Ramos (cell line): ENCODE data around the gene SLC35C1.
"Not testable (repeated sequence)": the region's sequence is repeated elsewhere in the genome, so short reads cannot be mapped to it uniquely, and the experiment has no call there.

ENCODE experiments used
- in situ Hi-C: fragments of 300-500 bp; cut with MboI; formaldehyde crosslinking; loops from one replicate; pipeline ENCODE4 v1.14.3; 2022; ENCODE audit warnings: low sequenced_read_pairs; ENCODE audit not compliant: unreplicated experiment

The SLC35C1 gene

DNA sequence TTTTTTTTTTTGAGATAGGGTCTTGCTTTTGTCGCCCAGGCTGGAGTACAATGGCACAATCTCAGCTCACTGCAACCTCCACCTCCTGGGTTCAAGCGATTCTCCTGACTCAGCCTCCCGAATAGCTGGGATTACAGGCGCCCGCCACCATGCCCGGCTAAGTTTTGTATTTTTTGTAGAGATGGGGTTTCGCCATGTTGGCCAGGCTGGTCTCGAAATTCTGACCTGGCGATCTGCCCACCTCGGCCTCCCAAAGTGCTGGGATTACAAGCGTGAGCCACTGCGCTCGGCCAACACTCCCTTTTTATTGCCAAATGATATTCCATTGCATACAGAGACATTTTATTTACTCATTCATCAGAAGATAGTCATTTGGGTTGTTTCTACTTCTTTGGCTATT is 35.3 kb downstream of the SLC35C1 start:
- in situ Hi-C loops = not testable (repeated sequence)

DNA sequence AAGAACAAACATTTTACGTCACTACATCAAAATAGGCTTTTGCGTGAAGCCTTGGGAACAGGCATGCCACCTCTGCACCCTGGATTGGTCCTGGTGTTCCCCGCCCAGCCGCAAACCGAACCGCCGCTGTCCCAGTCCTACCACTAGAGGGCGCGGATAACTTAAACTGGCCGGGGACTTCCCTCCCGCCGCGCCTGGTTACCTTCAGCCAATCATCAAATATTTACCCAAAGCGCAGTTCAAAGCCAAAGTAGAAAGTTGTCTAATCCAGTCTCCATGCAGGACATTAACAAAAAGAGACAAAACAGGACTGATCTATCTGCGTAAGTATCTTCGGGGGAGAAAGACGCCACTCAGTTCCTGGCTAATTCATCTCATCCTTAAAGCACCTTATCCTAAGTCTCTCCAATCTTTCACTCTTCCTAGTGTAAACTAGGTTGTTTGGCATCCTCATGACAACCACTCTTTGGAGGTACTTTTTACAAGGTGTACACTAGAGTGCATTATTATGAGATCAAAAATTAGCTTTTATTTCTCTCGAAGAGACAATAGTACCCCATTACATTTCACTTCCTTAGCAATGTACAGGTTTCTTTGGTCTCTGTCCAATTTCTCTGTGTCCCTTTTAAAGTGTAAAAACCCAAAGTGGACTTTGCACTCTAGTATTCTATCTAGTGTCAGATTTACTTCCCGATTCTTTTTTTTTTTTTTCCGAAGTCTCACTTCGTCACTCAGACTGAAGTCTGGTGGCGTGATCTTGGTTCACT is 38.4 kb downstream of the SLC35C1 start:
- in situ Hi-C loops = no loop called here

DNA sequence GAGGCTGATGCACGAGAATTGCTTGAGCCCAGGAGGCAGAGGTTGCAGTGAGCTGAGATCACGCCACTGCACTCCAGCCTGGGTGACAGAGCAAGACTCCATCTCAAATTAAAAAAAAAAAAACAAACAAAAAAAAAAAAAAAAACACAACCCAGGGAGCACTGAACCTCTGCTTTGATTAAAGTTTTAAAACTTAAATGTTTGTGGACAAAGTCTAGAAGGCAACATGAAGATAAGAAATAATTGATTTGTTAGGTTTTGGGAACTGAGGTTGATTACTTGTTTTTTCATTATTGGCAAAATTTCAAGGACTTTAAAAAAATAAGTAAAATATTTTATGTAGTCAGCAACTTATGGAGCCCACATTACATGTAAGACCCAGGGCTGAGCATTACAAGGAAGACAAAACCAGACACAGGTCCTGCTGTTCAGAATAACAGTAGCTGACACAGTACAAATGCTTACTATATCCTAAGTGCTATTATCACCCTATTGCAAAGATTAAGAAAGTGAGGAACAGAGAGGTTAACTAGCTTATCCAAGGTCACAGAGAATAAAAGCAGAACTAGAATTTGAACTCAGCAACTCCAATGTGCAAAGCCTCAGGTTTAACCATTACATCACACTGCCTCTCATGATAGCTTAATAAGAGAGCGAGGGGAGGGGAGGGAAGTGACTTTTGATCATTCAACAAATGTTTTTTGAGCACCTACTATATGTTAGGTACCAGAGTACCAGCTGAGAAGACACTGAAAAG is 40.1 kb downstream of the SLC35C1 start:
- in situ Hi-C loops = no loop called here

DNA sequence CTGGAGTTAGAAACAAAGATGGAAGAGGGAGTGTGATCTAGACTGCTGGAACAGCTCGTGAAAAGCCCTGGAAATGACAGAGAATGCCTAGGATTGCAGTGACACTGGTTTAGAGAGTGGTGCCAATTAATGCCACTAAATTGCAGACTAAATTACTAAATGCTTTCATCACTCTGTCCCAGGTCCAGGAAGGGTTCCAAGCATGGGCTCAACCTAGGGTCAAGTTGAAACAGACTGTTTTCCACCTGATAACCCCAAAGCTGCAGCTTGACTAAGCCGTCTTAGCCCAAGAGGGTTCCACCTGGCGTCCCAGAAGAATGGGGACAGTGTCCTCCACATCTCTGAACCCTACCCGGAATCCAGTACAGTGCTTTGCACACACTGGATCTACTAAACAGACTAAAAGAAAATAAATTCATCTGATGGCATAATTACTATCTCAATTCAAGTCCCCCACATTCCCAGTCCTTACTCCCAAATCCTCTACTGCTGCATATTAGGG is 41.3 kb downstream of the SLC35C1 start:
- in situ Hi-C loops = no loop called here

DNA sequence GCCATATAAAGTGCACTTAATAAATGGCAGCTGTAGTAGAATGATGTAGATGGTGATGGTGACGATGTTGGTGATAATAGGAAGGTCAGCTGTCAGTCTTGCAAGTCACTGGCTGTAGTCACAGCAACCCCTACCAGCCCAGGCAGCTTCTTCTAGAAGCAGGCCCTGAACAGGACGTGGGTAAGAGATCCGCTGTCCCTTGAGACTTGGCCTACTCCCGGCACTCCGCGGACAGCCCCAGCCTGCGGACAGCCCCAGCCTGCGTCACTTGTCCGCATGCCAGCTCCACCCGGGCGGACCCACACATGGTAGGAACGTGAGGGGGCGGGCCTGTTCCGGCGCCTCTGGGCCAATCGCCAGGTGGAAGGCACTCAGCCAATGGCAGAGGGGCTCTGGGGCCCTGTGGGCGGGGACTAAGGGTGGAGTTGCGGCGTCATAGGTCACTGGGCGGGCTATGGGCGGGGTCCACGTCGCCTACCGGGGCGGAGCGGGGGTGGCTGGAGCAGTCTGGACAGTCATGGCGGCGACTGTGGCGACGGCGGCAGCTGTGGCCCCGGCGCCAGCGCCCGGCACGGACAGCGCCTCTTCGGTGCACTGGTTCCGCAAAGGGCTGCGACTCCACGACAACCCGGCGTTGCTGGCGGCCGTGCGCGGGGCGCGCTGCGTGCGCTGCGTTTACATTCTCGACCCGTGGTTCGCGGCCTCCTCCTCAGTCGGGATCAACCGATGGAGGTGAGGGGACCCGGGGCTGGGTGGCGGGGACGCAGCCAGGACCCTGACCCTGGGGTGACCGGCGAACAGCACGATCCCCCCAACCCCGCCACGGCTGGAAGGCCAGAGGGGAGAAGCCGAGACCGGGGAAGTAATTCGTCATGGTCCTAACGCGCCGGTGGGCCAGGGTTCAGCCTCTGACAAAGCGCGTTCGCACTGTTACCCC is 42.3 kb downstream of the SLC35C1 start, which contains the start of gene CRY2:
CRY2 (plus strand) TSS at position 502 of the 937 bp plus-strand sequence; CDS start at position 518, 16 bp downstream.
- in situ Hi-C loops = no loop called here

DNA sequence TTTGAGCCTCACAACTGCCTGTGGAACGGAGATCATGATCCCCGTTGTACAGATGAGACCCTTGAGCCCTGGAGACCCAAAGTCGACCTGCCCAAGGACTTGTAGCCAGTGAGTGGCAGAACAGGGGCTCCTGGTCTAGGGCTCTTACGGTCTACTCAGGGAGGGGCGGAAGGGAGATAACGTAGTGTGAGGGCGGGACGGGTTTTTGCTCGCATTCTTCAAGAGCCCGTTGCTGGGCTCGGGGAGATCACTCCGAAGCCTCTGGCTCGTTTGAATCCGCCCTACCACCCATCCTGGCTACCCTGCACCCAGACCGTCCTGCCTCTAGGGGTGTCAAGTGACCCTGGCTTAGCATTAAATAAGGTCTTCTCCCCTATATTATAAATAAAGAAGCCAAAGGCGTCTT is 43.0 kb downstream of the SLC35C1 start:
- in situ Hi-C loops = no loop called here

DNA sequence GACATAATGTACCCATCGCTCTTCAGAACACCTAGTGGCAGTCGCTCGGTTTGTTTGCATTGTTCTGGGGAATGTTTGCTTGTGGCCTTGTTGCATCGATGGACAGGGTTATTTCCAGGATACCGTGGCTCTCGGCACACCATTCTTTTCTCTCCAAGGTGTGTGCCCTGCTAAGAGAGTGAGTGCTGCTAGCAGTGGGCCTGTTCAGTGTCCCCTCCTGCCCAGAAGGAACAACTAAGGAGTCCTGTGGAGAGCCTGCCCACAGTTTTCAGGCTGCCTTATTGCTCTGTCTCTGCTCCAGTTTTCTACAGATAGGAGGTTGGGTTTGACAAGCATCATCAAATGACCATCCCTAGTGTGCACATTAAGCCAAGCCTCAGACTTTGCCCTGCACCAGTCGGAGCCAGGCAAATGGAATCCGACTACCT is 43.7 kb downstream of the SLC35C1 start:
- in situ Hi-C loops = no loop called here

DNA sequence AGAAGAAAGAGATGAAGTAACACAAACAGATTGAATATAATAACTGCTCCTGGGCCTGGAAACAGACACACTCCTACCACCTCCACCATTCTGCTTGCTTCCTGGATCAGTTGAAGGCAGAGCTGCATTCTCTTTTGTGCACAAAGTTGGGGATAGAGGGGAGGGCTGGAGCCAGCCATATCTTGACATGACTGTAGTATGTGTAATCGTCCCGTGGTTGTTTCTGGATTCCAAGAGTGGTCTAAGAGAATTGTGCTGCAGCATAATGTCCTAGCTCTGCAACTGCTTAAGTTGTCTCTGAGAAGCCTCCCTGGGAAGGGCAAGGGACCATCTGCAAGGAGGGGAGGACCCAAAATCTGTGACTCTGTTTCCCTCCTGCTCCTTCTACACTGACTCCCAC is 45.5 kb downstream of the SLC35C1 start:
- in situ Hi-C loops = no loop called here

DNA sequence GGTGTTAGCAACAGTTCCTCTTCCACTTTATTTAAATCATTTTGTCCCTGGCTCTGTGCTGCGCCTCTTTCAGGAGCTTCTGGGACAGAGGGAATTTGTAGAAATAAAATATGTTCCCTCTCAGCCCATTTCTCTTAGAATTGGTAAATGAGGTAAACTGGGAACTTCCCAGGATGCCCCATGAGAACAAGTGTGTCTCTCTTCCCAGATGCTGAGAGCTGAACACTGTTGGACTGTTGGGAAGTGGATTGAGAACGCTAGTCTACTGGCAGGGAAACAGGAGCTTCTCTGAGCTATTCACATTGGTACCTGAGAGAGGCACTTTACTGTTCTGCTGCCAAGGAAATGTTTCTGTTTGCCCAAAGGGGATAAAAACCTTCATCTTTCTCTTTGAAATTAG is 46.3 kb downstream of the SLC35C1 start:
- in situ Hi-C loops = no loop called here

DNA sequence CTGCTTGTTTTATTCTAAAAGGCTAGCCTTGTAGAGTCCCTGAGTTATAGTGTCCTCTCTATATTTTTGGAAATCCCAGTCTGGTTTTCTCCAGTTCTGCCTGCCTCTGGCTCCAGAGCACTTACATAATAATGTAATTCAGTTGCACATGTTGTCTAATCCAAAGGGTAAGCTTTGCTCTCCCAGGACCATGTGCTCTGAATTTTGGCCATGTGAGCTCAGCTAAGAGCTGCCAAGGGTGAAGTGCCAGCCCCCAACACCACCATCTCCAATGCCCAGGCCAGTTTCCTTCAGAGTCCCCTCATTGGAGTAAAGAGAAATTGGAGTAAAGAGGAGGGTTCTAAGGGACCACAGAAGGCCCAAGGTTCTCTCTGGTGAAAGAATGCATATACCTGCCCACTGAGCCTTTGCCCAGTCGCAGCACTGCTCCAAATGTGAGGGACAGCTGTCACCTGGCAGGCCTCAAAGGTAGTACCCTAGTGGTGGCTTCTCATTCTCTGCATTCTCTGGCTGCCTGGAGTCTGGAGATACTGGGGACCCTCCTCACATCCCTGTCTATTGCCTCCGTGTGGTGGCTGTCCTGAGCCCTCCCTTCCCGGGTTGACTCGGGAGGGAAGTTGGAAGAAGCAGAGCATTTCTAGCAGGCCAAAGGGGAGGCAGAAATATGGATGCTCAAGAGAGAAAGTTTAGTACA is 47.2 kb downstream of the SLC35C1 start:
- in situ Hi-C loops = no loop called here

DNA sequence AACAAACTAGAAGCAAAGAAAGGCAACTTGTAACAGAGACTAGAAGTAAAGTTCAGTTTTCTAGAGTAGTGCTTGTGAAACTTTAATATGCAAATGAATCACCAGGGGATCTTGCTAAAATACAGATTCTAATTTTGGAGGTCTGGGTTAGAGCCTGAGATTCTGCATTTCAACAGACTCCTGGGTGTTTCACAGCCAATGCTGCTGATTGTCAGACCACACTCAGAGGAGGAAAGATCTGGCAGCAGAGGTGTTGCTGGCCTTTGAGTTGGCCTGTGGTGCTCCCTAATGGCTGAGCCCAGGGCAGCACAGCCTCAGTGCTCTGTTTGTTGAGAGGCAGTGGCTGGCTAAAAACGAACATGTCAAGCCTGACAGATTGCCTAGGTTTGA is 47.8 kb downstream of the SLC35C1 start:
- in situ Hi-C loops = no loop called here

DNA sequence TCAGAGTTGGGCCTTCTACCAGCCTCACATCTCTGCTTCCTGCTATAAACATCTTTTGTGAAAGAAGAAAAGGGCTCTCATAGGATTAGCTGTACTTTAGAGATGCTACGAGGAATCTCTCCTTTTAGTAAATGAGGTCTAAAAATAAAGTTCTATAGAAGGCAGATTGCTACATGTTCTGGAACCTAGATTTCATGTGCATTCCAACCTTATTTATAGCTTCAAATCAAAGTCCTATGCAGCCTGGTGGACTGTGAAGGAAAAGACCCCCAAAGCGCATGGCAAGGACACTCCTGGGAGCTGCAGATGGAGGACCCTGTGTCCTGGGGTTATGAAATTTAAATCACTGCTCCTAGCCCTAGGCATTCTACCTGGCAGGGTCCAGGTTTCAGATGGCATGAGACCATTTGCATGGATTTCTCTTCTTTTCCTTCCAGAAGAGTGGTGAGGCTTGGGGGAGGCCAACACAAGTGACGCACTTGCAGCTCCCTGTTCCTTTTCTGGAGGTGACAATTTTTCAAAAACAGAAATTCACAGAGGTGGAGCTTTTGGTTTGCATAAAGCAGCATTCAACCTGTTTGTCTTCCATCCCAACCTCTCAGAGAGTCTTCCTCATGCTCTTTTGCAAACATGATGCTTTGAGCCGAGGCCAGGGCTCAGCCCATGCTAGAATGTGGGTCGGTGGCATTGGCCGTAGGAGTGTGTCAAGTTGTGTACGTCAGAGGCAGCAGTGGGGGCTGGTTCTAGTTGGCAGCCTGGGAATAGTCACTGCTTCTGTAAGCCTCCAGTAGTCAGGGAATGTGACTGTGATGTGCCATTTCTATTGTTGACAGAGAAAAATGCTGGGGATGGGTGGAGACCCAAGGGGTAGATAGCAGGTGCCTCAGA is 48.6 kb downstream of the SLC35C1 start:
- in situ Hi-C loops = no loop called here

DNA sequence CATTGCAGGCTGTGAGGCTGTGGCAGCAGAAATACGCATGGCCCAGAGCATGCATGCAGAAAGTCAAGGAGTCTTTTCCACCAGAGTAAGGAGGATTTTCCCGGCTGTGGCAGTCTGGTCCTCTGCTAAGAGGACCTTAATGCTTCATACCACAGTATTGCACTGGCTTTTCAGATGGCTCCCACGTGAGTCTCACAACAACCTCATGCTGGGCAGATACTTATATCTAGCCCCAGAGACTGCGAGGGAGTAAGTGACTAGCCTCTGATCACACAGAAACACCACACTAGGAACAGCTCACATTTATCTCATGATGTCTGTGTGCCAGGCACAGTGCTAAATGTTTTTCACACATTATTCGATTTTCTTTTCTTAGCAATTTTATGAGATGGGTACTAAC is 50.4 kb downstream of the SLC35C1 start:
- in situ Hi-C loops = no loop called here

DNA sequence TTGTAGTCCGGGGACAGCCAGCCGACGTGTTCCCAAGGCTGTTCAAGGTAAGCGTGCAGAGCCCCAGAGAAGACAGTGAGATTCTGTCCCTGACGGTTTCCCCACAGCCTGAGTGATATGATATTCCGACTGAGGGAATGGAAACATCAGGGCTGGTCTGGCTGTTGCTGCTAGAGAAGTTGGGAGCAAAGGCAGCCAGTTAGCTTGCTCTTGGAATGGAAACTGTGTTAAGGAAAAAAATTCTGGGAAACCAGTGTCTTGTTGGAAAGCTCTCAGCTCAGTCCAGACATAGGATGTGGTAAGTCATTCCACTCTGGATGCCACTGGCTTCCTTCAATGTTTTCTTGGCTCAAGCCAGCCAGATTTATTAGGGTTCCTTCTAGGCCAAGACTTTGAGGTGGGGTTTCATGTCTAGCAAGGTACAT is 51.1 kb downstream of the SLC35C1 start:
- in situ Hi-C loops = no loop called here

DNA sequence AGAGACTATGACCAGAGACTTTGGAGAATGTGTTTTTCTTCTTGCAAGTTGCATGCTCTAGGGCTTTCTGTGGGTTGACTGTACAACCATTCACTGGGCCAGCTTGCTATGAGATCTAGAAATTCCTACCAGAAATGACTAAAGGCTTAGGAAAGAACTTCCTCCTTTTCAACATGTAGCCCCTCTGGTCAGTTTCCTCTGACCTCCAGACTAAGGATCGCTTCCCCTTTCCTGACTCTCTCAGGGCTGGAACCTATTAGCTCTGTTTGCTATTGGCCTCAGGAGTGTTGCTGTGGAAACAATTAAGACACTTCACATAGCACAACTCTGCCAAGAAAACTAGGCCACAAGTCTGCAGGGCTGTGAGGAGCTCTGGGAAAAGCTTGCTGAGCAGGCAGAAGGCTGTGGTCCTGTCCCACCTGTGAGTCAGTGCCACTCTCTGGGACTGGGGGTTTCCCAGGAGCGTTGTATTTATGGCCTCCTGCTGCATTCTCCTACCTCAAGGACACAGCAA is 53.1 kb downstream of the SLC35C1 start:
- in situ Hi-C loops = no loop called here

DNA sequence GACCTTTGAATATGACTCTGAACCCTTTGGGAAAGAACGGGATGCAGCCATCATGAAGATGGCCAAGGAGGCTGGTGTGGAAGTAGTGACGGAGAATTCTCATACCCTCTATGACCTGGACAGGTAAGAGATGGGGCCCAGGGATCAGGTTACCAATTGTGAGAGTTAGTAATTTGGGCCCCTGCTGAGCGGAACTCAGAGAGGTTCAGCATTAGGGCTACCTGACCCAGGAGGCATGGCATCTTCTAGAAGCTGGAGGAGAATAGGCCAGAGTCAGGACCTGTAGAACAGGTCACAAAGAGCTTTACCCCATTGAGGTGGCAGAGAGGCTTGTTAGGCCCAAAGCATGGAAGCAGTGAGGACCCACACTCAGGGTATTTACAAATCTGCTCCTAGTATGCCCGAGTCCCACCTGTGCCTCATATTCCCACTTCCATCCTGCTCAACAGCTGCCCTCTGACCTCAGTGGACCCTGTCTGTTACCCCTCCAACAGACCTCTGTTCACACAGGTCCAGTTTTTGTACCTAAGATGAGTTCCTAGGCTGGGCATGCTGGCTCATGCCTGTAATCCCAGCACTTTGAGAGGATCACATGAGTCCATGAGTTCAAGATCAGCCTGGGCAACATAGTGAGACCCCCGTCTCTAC is 53.9 kb downstream of the SLC35C1 start:
- in situ Hi-C loops = no loop called here

DNA sequence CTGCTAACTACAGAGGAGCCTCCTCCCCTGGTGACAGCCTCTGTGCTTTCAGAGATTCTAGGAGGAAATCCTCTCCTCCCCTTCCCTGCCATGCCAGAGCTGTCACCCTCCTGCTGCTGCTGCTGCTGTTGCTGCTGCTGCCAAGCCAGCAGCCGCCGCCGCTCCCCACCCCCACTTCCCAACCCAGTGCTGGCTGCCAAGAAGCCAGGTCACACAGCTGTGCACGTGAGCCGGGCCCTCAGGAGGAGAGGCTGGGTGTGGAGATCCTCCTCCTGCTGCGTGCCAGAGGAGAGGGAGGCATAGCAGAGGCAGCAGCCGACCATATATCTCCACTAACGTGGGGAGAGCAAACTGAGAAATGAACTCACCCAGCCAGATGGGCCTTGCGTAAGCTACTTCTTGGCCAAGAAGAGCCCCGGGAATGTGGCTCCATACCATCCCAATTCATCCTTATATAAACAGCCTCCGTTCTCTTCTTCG is 54.8 kb downstream of the SLC35C1 start:
- in situ Hi-C loops = no loop called here

DNA sequence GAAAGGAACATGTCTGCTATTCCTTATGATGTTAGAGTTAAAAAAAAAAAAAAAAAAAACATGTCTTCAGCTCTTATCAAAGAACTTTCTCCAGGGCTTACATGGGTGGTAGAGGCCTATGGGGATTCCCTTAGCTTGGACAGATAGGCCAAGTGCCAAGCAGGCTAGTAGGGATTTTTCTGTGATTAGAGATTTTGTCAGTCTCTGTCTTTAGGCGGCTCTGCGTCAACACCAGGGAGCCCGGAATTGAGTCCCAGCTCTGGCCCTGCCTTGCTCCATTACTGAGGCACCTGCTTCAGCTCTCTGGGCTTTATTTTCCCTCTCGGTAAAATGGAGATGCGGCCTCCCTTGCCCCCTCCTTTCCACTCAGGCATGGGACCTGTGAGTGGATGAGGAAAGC is 55.4 kb downstream of the SLC35C1 start:
- in situ Hi-C loops = no loop called here
